ENCODE data around the gene ARHGEF6. TPM values are rescaled to one million over a fixed set of nuclear protein-coding genes. Genes with fewer than 3 reads are reported as not detected.

Gene ARHGEF6
- total RNA-seq, 1 donor from 2014 or later = 162 TPM

GRCh38 chrX:136750364-136750763 is 30.4 kb downstream of the ARHGEF6 start:
- intact Hi-C loops (cut with micrococcal nuclease) = loop anchor here (1.0 kb wide), 1 partner anchor 9 kb away; no protein-coding TSS in a partner anchor

- intact Hi-C loops (cut with micrococcal nuclease) = loop anchor here (5.0 kb wide), 1 partner anchor 35 kb away; the partner anchor contains the start of gene ARHGEF6
Measured at GRCh38 chrX:136747003-136747986, 33.4 kb downstream of the ARHGEF6 start.

- intact Hi-C loops (cut with micrococcal nuclease) = loop anchor here (5.0 kb wide), 1 partner anchor 37 kb away; the partner anchor contains the start of gene ARHGEF6
Measured at GRCh38 chrX:136745215-136746173, 35.2 kb downstream of the ARHGEF6 start.

GRCh38 chrX:136742721-136743379 is 37.9 kb downstream of the ARHGEF6 start:
- intact Hi-C loops (cut with micrococcal nuclease) = no loop called here

GRCh38 chrX:136738049-136738729 is 42.5 kb downstream of the ARHGEF6 start:
- intact Hi-C loops (cut with micrococcal nuclease) = no loop called here

- intact Hi-C loops (cut with micrococcal nuclease) = no loop called here
Measured at GRCh38 chrX:136736690-136737089, 44.0 kb downstream of the ARHGEF6 start.

GRCh38 chrX:136735601-136736000 is 45.1 kb downstream of the ARHGEF6 start:
- intact Hi-C loops (cut with micrococcal nuclease) = no loop called here

- intact Hi-C loops (cut with micrococcal nuclease) = no loop called here
Measured at GRCh38 chrX:136733613-136734012, 47.1 kb downstream of the ARHGEF6 start.

GRCh38 chrX:136731798-136732197 is 48.9 kb downstream of the ARHGEF6 start:
- intact Hi-C loops (cut with micrococcal nuclease) = no loop called here

- intact Hi-C loops (cut with micrococcal nuclease) = no loop called here
Measured at GRCh38 chrX:136731207-136731782, 49.4 kb downstream of the ARHGEF6 start.

- intact Hi-C loops (cut with micrococcal nuclease) = no loop called here
Measured at GRCh38 chrX:136728393-136728792, 52.3 kb downstream of the ARHGEF6 start.

GRCh38 chrX:136725441-136726104 is 55.2 kb downstream of the ARHGEF6 start:
- intact Hi-C loops (cut with micrococcal nuclease) = no loop called here

GRCh38 chrX:136718091-136718490 is 62.6 kb downstream of the ARHGEF6 start:
- intact Hi-C loops (cut with micrococcal nuclease) = no loop called here

- intact Hi-C loops (cut with micrococcal nuclease) = no loop called here
Measured at GRCh38 chrX:136714626-136715599, 65.8 kb downstream of the ARHGEF6 start.

- intact Hi-C loops (cut with micrococcal nuclease) = no loop called here
Measured at GRCh38 chrX:136712650-136713310, 68.0 kb downstream of the ARHGEF6 start.

GRCh38 chrX:136711147-136711546 is 69.6 kb downstream of the ARHGEF6 start:
- intact Hi-C loops (cut with micrococcal nuclease) = no loop called here

GRCh38 chrX:136710325-136710951 is 70.3 kb downstream of the ARHGEF6 start:
- intact Hi-C loops (cut with micrococcal nuclease) = no loop called here
